Mesothelial cell of epicardium (in vitro differentiated cells): ENCODE data around the gene CLNK. TPM values are rescaled to one million over a fixed set of nuclear protein-coding genes. Genes with fewer than 3 reads are reported as not detected.

ENCODE experiments used
- DNase-seq, 2 experiments: peaks; one replicate each; pipeline ENCODE4 v3.0.0; 2021; ENCODE audit warnings: low spot score in 2 of 2; ENCODE audit not compliant: unreplicated experiment in 2 of 2
- H3K27ac Mint-ChIP-seq: 2 replicates; pipeline ENCODE4 v1.8.0; 2021; ENCODE audit warnings: mixed read lengths
- H3K27me3 Mint-ChIP-seq: 2 replicates; pipeline ENCODE4 v1.8.0; 2021; ENCODE audit warnings: low read depth, mixed read lengths
- H3K36me3 Mint-ChIP-seq: 2 replicates; pipeline ENCODE4 v1.8.0; 2021; ENCODE audit warnings: mixed read lengths
- H3K4me1 Mint-ChIP-seq: 2 replicates; pipeline ENCODE4 v1.8.0; 2021; ENCODE audit warnings: mixed read lengths
- H3K4me3 Mint-ChIP-seq: 2 replicates; pipeline ENCODE4 v1.8.0; 2021; ENCODE audit warnings: mild to moderate bottlenecking, moderate library complexity, mixed read lengths
- H3K9me3 Mint-ChIP-seq: 2 replicates; pipeline ENCODE4 v1.8.0; 2021; ENCODE audit warnings: mixed read lengths
- CTCF ChIP-seq: fragments of 200-600 bp; sonication (generic); IDR thresholded peaks from one replicate; pipeline ENCODE4 v1.5.0; 2021; ENCODE audit warnings: antibody characterized with exemption; ENCODE audit not compliant: unreplicated experiment
- total RNA-seq: library from RNA; stranded (reverse); gene quantifications from 3 replicates; pipeline ENCODE4 v1.2.1, GENCODE V29; 2021

The CLNK gene
- total RNA-seq, 1 donor from 2014 or later: not detected

GRCh38 chr4:10677796-10678497, 6.6 kb downstream of the CLNK start:
- H3K27ac Mint-ChIP-seq: no peak overlapping the region
- no peak overlapping the region for H3K4me3 Mint-ChIP-seq
- H3K9me3 Mint-ChIP-seq: no peaks in the 10 kb centered on the region
- H3K4me1 Mint-ChIP-seq: no peaks in the 10 kb centered on the region
- no peak for DNase-seq
- TF ChIP-seq CTCF: no peak
- H3K27me3 Mint-ChIP-seq: peaks cover 2% of the 10 kb centered on the region
- H3K36me3 Mint-ChIP-seq: no peaks in the 10 kb centered on the region

GRCh38 chr4:10673817-10674369, 10.7 kb downstream of the CLNK start:
- no peak for DNase-seq
- H3K27ac Mint-ChIP-seq: no peak overlapping the region
- no peak for TF ChIP-seq CTCF
- no peaks in the 10 kb centered on the region for H3K9me3 Mint-ChIP-seq
- H3K4me3 Mint-ChIP-seq: no peak overlapping the region
- no peaks in the 10 kb centered on the region for H3K36me3 Mint-ChIP-seq
- peaks cover 5% of the 10 kb centered on the region for H3K4me1 Mint-ChIP-seq
- H3K27me3 Mint-ChIP-seq: peaks cover 10% of the 10 kb centered on the region

- Mint-ChIP-seq H3K27me3 (peaks cover 25% of the 10 kb centered on the region), H3K4me3 (no peak overlapping the region), H3K36me3 (no peaks in the 10 kb centered on the region), H3K4me1 (peaks cover 5% of the 10 kb centered on the region), H3K27ac (no peak overlapping the region), H3K9me3 (no peaks in the 10 kb centered on the region)
- TF ChIP-seq CTCF: no peak
- no peak for DNase-seq
These were observed 12.2 kb downstream of the CLNK start for GRCh38 chr4:10672379-10672778.

GRCh38 chr4:10671799-10672198, 12.8 kb downstream of the CLNK start:
- Mint-ChIP-seq H3K27ac (no peak overlapping the region), H3K4me1 (peaks cover 5% of the 10 kb centered on the region), H3K4me3 (no peak overlapping the region), H3K36me3 (no peaks in the 10 kb centered on the region), H3K27me3 (peaks cover 29% of the 10 kb centered on the region), H3K9me3 (no peaks in the 10 kb centered on the region)
- no peak for DNase-seq
- no peak for TF ChIP-seq CTCF

GRCh38 chr4:10671366-10671765, 13.2 kb downstream of the CLNK start:
- Mint-ChIP-seq H3K4me1 (peaks cover 5% of the 10 kb centered on the region), H3K36me3 (no peaks in the 10 kb centered on the region), H3K4me3 (no peak overlapping the region), H3K27ac (no peak overlapping the region), H3K27me3 (peaks cover 34% of the 10 kb centered on the region), H3K9me3 (no peaks in the 10 kb centered on the region)
- DNase-seq: no peak
- no peak for TF ChIP-seq CTCF
